ENCODE measurements around the gene MCRIP2.

Gene MCRIP2

DNA sequence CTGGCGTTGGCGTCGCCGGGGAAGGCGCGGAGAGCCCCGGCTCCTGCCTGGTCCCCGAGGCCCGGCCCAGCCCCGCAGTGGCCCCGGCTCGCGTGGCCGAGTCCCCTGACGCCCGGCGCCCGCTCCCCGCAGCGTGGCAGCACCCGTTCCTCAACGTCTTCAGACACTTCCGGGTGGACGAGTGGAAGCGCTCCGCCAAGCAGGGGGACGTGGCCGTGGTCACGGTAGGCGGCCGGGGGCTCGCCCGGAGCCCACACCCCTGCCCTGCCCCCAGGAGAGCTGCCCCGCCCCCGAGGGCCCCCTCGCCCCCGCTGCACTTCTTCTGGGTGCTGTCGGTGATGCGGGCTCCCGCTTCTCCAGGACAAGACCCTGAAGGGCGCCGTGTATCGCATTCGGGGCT is 8.0 kb downstream of the MCRIP2 start:
- DNase-seq = peak; percentile 21

DNA sequence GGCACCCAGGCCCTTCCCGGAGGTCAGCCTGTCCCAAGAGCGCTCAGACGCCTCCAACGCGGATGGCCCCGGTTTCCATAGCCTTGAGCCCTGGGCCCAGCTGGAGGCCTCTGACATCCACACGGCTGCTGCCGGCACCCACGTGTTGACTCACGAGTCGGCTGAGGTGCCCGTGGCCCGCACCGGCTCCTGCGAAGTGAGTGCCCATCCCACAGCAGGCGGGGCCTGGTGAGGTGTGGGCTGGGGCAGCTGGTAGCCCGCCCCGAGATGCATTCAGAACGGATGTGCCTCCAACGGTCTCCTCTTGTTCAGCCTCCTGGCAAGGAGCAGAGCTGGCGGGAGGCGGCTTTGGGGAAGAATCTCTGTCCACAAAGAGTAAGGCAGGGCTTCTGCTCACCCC is 10.2 kb downstream of the MCRIP2 start:
- no peak for DNase-seq

DNA sequence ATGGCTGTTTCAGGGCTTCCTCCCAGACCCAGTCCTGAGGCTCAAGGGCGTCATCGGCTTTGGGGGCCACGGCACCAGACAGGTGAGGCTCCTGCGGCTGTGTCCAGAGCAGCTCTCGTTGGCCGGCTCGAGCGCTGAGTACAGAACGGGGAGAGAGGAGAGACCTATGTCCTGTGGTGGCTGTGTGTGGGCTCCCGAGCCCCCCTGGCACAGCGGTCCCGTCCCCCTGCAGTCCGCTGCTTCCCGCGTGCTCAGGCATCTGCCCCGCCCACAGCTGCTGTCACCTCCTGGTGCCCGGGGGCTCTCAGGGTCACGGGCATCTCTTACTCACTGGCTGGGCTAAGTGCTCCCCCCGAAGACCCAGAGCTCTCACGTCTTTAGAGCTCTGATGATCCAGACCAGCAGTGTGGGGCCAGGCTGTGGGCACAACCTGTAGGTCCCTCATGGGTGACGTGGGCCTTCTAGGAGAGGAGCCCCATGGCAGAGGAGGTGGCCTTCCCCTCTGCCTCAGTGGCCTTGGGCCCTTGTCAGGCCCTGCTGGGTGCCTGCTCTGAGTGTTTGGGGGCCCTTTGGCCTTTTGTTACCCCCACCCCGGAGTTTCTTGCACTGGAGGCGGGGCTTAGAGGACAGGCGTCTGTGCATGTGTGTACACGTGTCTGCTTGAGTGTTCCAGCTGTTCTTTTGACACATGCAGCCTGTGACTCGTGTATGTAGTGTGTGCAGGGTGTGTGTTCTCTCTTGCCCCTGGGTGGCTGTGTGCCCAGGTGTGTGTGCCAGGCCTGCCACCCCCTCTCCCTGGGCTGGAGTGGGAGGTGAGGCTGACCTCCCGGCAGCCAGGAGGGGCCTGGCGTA is 11.1 kb downstream of the MCRIP2 start:
- DNase-seq = no peak

DNA sequence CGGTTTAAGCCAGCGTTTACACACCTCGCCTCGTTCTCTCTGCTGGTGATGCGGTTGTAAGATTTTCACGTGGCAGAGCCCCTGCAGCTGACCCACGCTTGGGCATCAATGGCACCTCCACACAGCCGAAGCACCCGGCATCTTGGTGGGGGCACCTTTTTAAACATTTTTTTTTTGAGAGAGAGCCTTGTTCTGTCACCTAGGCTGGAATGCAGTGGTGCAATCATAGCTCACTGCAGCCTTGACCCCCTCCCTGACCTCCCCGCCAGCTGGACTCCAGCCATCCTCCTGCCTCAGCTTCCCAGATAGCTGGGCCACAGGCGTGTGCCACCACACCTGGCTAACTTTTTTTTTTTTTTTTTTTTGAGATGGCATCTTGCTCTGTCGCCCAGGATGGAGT is 12.4 kb downstream of the MCRIP2 start:
- DNase-seq = no peak

GRCh38 chr16:657487-657886 is 15.9 kb downstream of the MCRIP2 start:
- no peak for DNase-seq

GRCh38 chr16:658679-659571 is 17.3 kb downstream of the MCRIP2 start:
- DNase-seq = no peak

DNA sequence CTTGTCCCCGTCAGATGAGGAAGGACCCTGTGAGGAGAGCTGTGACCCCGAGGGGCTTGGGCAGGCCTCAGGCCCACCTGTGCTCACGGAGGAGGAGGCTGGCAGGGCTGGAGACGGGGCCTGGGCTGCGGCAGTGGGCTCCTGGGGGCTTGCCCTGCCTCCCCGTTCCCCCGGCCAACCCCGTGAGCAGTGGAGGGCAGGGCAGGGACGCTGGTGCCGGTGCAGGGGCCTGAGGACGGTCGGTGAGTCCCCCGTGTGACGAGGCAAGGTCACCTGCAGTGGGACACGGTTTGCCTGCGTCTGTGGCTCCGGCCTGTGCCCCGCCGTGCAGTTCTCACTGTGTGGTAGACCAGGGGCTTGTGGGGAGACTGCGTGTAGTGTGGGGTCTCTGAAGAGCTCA is 18.0 kb downstream of the MCRIP2 start:
- DNase-seq = no peak

DNA sequence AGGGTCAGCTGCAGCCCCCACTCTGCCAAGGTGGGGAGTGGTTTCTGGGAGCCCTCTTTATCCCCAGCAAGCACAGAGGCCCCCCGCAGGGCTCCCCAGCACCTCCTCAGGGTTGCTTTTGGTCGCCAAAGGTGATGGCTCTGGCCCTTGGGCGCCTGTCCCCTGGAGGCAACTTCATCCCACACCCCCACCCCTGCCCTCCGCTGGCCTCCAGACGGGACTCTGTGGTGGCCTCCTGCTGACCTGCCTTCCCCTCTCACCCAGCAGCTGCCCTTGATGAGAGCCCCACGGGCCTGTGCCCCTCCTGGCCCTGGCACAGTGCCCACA is 18.5 kb downstream of the MCRIP2 start:
- no peak for DNase-seq

DNA sequence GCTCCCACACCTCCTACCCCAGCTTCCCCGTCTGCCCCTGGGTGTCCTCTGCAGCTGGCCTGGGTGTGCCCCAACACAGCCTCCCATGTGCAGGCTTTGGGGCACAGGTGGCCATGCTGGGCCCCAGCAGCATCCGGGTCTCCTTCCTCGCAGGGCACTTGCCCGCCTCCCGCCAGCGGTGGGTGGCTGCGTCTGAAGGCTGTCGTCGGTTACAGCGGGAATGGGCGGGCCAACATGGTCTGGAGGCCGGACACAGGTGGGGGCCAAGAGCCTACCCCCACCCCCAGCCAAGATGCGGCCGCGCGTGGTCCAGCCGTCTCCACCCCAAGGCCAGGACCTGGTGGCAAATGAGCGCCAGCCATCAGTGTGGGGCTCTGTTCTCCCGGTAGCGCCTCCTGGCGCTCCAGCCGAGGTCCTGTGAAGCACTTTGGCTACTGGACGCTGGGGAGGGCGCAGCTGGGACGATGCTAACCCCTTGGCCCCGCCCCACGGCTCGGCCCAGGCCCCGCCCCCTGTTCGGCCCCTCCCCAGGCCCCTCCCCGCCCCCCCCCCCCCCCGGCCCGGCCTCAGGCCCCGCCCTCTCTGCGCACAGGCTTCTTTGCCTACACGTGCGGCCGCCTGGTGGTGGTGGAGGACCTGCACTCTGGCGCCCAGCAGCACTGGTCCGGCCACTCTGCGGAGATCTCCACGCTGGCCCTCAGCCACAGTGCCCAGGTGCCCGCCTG is 19.0 kb downstream of the MCRIP2 start:
- peak; percentile 66 for DNase-seq

GRCh38 chr16:661184-661821 is 19.7 kb downstream of the MCRIP2 start:
- no peak for DNase-seq

DNA sequence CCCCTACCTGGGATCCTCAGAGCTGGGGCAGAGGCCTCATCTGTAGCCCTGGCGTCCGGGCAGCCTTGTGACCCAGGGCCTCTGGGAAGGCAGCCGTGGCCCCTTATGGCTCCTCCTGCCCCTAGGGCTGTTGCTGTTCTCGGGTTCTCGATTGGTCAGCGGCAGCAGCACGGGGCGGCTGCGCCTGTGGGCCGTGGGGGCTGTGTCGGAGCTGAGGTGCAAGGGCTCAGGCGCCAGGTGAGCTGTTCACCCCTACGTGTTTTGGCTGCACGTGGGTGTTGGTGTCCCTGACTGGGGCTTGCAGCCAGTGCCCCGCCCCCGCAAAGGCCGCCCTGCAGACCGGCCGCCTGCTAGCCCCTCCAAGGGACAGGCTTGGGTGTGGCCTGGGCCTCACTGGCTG is 20.5 kb downstream of the MCRIP2 start:
- no peak for DNase-seq

GRCh38 chr16:662597-662996 is 21.0 kb downstream of the MCRIP2 start:
- DNase-seq = no peak

DNA sequence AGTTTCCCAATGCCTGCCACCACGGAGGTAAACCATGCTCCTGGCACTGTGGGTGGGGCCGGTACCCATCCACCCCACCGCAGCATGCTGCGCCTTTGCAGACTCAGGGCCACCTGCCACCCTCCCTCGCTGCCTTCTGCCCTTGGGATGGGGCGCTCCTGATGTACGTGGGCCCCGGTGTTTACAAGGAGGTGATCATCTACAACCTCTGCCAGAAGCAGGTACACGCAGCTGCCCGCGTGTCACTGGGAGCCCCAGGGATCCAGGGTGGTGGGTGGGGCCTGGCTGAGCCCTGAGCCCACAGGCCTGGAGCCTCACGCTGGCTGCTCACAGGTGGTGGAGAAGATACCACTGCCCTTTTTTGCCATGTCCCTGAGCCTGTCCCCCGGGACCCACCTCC is 24.9 kb downstream of the MCRIP2 start:
- DNase-seq = no peak

DNA sequence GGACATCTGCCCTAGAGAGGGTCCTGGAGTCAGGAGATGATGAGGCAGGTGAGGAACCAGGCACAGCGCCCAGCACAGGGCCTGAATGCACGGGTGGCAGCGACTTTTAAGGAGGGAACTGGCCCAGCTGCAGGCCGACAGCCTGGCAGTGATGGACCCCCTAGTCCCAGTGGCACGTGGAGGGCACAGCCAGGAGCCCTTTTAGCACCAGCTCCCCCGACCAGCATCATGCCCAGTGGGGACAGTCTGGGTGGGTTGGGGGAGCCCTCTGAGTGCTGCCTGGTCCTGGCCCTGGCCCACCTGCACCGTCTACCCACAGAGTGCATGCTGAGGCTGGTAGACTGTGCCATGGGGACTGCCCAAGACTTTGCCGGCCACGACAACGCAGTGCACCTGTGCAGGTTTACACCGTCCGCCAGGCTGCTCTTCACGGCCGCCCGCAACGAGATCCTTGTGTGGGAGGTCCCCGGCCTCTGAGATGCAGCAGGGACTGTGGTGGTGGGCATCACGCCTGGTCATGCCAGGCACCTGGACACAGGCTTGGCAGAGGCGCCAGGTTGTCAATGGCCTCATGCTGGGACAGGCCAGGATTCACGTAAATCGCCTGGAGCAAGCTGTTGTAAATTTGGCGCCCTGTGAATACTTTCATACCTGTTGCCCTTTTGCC is 25.6 kb downstream of the MCRIP2 start:
- no peak for DNase-seq

DNA sequence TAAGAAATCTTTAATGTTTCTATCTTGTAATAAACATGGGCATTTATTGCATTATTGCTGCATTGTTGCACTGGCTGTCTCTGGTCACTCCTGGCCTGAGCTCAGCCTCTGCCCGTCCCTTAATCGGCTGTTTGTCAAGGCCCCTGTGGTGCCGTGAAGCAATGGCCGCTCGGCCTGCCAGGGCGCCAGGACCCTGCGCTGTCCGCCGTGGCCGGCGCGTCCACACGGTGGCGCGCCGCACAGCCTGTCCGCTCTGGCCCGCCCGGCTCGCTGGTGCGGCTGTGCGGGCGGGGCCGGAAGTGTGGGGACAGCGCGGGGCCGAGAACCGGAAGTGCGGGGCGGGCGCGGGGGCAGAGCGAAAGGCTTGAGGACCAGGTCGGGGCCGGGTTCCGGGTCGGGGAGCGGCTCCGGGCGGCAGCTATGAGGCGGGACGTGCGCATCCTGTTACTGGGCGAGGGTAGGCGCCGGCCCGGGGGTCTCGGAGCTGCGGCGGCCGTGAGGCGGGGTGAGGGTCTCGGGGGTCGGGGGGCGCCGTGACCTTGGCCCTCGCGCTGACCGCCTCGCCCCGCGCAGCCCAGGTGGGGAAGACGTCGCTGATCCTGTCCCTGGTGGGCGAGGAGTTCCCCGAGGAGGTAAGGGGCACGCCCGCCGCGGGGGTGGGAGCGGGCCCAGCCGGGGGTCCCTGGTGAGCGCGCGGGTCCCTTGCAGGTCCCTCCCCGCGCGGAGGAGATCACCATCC is 26.3 kb downstream of the MCRIP2 start, which contains the start of gene RHOT2:
Gene RHOT2, plus strand, starts transcription at position 353 of the 739 bp plus-strand sequence. Its CDS starts 68 bp downstream, at position 421.
- DNase-seq = peak; percentile 90

DNA sequence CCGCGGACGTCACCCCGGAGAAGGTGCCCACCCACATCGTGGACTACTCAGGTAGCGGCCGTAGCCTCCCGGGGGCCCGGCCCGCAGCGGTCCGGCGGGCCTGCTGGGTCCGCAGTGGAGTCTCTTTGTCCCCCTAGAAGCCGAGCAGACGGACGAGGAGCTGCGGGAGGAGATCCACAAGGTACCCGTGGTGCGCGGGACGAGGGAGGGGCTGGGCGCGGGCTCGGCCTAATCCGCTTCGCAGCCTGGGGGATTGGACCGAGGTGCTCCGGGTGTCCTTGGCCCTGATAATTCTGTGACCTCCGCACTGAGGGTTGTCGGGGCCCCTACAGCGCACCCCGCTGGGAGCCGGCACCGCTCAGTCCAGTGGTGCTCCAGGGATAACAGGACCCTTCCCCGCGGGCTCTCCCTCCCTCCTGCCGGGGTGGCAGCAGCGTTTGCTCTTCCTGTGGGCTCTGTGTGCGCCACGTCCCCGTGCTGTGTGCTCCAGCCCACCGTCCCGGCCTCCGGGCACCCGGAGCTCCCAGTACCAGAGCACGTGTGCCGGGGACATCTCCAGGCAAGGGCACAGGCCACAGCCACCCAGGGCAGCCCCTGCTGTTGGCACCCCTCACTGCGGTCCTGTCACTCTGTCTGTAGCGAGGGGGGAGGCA is 27.0 kb downstream of the MCRIP2 start:
- no peak for DNase-seq

DNA sequence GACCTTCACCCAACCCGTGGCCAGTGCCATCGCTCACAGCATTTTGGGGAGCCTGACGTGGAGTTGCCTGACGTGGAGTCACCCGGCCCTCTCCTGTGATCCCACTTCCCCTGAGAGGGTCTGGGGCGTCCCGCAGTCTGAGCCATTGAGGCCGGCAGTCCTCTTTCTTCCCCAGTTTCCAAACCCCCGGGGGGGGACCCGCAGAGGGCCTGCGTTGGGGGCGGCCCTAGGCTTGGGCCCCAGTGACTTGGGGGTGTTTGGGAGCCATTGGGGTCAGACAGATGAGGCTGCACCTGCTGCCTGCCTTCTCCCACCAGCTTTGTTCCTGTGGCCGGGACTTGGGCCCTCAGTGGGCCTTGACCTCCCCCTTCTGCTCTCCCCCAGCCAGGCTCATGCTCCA is 28.0 kb downstream of the MCRIP2 start:
- no peak for DNase-seq

GRCh38 chr16:670485-671352 is 29.1 kb downstream of the MCRIP2 start:
- DNase-seq = no peak

- no peak for DNase-seq
Measured at GRCh38 chr16:671353-672131, 29.9 kb downstream of the MCRIP2 start.
